Peyer's patch (tissue), 4 donors: ENCODE measurements around the gene SMIM36.

Experiments used
- CTCF ChIP-seq, 6 experiments: fragments of 450-650 bp in 4 of 6; fragments of 200-600 bp in 2 of 6; sonication (generic) in 1 of 6; IDR thresholded peaks; one replicate each; pipeline ENCODE4 v1.5.1; 2017 to 2019; ENCODE audit warnings: antibody characterized with exemption in 6 of 6, mild to moderate bottlenecking in 3 of 6, moderate library complexity in 1 of 6
- POLR2A ChIP-seq, 2 donors: fragments of 450-650 bp; IDR thresholded peaks; one replicate each; pipeline ENCODE4 v1.5.1; 2017; ENCODE audit warnings: antibody characterized with exemption in 2 of 2, mild to moderate bottlenecking in 2 of 2, moderate library complexity in 2 of 2

- TF ChIP-seq CTCF (IDR thresholded peaks at IDR 0.05) (no peak), POLR2A (IDR thresholded peaks at IDR 0.05) (no peak)
These were observed 68.8 kb downstream of the SMIM36 start for GRCh38 chr17:55442462-55442861.
